Dermis blood vessel endothelial cell (primary cell): Measurements from ENCODE around the gene USF2. TPM values are rescaled to one million over a fixed set of nuclear protein-coding genes. Genes with fewer than 3 reads are reported as not detected.

Experiments used
- DNase-seq: peaks from one replicate; pipeline ENCODE4 v3.0.0; 2010
- total RNA-seq: library from RNA; depleted of rRNA; stranded (reverse); fragments of >200 nt; gene quantifications from 2 replicates; pipeline ENCODE4 v1.2.3, GENCODE V29; 2014

USF2 gene
- total RNA-seq, 1 donor from 2014 or later = 47.5 TPM

- DNase-seq = no peak
These were observed 52.5 kb downstream of the USF2 start for GRCh38 chr19:35321291-35321690.

DNA sequence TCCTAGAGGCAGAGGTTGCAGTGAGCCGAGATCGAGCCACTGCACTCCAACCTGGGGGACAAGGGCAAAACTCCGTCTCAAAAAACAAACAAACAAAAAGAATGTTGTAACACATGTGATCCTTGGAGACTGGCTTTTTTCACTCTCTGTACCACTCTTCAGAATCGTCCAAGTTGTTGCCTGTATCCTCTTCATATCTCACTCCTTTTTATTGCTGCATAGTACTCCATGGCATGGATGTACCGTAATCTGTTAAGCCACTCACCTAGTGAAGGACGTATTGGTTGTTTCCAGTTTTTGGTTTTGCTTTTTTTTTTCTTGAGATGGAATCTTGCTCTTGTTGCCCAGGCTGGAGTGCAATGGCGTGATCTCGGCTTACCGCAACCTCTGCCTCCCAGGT lies 53.3 kb downstream of the USF2 start:
- DNase-seq = no peak

- no peak for DNase-seq
These were observed 58.9 kb downstream of the USF2 start for GRCh38 chr19:35327642-35328041.

- no peak for DNase-seq
These were observed 60.1 kb downstream of the USF2 start, which contains the start of gene CD22 for GRCh38 chr19:35328851-35329285. CD22 (plus strand) TSS chr19:35329187; CDS start chr19:35332041, 2,854 bp downstream.

DNA sequence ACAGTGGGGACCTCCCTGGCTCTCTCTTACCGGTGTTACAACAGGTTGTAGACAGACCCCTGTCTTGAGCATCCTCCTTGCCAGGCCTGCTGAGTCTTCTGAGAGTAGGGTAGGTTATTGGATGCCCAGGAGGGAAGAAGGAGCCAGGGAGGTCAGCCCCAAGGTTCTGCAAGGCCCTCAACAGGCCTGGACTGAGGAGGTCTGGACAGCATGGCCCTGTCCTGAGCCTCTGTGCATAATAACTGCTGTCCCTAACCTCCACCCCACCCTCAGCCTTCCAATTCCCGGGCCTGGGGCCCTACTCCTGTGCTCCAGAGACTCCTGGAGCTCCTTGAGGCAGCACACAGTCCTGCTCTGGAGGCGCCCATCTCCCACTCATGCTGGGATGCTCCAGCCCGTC lies 60.6 kb downstream of the USF2 start:
- DNase-seq = no peak

Other genes starting within 250 kb of the USF2 start
- 6.5 and 15.9 TPM in 2 replicates for gene SCN1B, start 238.5 kb upstream of the USF2 start, total RNA-seq
- gene HPN, start 227.2 kb upstream of the USF2 start, total RNA-seq = 0.09 and 0.17 TPM in 2 replicates
- 0.68 TPM in 1 of 2 replicates, not detected in the other for gene FXYD3, start 153.1 kb upstream of the USF2 start, total RNA-seq
- gene LGI4, start 133.9 kb upstream of the USF2 start, total RNA-seq = 0.34 TPM in 1 of 2 replicates, not detected in the other
- not detected in 2 replicates for gene FXYD1, start 130.1 kb upstream of the USF2 start, total RNA-seq
- gene FXYD7, start 125.7 kb upstream of the USF2 start, total RNA-seq = not detected in 2 replicates
- gene FXYD5, start 114.2 kb upstream of the USF2 start, total RNA-seq = 17.2 and 19.3 TPM in 2 replicates
- gene FAM187B, start 40.2 kb upstream of the USF2 start, total RNA-seq = not detected in 2 replicates
- 0.56 and 2.0 TPM in 2 replicates for gene LSR, start 20.0 kb upstream of the USF2 start, total RNA-seq
- under 0.01 TPM in 1 of 2 replicates, not detected in the other for gene HAMP, start 13.6 kb downstream of the USF2 start, total RNA-seq
- gene MAG, start 23.2 kb downstream of the USF2 start, total RNA-seq = not detected in 2 replicates
- gene CD22, start 60.2 kb downstream of the USF2 start, total RNA-seq = 0.34 and 0.37 TPM in 2 replicates
- gene FFAR1, start 78.9 kb downstream of the USF2 start, total RNA-seq = not detected in 2 replicates
- under 0.01 TPM in 1 of 2 replicates, not detected in the other for gene FFAR3, start 89.5 kb downstream of the USF2 start, total RNA-seq
- gene GPR42, start 102.1 kb downstream of the USF2 start, total RNA-seq = not detected in 2 replicates
- not detected in 2 replicates for gene FFAR2, start 179.3 kb downstream of the USF2 start, total RNA-seq
- not detected in 2 replicates for gene KRTDAP, start 221.5 kb downstream of the USF2 start, total RNA-seq
- gene DMKN, start 244.7 kb downstream of the USF2 start, total RNA-seq = 0.34 TPM in 1 of 2 replicates, not detected in the other